ENCODE measurements around the gene PBX1.

The PBX1 gene

GRCh38 chr1:164761009-164761408, 202.0 kb downstream of the PBX1 start:
- H3K4me3 ChIP-seq (ENCODE audit: low read length): no peak overlapping the region
- no peak for TF ChIP-seq ZNF274 (IDR thresholded peaks at IDR 0.05; ENCODE audit: low read depth, low read length)

DNA sequence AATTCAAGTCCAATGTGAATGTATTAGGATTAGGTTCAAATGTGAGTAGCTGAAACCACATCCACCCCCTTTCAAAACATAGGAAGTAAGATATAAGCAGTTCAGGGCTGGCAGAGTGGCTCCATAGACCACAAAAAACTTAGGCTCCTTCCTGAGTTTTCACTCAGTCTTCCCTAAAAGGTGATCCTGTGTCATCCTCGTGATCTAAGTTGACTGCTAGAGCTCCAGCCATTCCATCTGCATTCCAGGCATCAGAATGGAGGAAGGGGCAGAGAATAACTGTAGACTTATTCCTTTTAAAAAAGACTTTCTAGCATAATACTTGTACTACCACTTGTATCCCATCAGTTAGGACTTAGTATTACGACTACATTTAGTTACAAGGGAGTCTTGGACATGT, 204.1 kb downstream of the PBX1 start:
- no peak for TF ChIP-seq ZNF274 (IDR thresholded peaks at IDR 0.05; ENCODE audit: low read depth, low read length)
- no peak overlapping the region for H3K4me3 ChIP-seq (ENCODE audit: low read length)

GRCh38 chr1:164764333-164764732, 205.3 kb downstream of the PBX1 start:
- TF ChIP-seq ZNF274 (IDR thresholded peaks at IDR 0.05; ENCODE audit: low read depth, low read length): no peak
- no peak overlapping the region for H3K4me3 ChIP-seq (ENCODE audit: low read length)

- no peak for TF ChIP-seq ZNF274 (IDR thresholded peaks at IDR 0.05; ENCODE audit: low read depth, low read length)
- no peak overlapping the region for H3K4me3 ChIP-seq (ENCODE audit: low read length)
These were observed 206.6 kb downstream of the PBX1 start for GRCh38 chr1:164765557-164765956.

DNA sequence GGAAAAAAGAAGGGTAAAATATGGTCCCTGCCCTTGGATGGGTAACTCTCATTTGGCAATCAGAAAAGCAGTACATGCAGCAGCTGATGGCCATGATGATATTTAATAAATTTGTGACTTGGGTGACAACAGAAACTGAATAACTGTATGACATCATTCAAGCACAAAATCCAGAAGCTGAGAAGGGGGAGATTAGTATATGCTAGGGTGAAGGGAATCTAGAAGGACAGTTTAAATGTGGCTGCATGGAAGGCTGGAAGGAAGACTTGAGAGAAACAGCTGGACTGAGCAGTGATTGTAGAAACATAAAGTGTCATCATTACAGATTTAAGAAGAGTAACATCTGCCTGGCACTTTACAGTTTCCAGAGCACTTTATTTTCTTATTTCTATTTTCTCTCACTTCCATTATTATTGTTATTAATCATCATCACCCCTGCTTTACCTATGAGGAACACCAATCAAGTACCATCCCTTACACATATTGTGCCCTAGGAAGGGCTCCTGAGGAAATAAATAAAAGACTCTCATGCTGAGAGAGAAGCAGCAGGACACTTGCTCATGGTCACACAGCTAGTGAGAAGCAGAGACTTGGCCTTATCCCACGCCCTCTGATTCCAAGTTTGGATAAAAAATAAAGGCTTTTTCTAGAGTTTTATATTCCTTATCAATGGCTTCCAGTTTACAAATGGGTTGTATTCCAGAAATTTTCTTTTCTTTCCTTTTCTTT, 207.2 kb downstream of the PBX1 start:
- TF ChIP-seq ZNF274 (IDR thresholded peaks at IDR 0.05; ENCODE audit: low read depth, low read length): no peak
- no peak overlapping the region for H3K4me3 ChIP-seq (ENCODE audit: low read length)

- H3K4me3 ChIP-seq (ENCODE audit: low read length): no peak overlapping the region
- TF ChIP-seq ZNF274 (IDR thresholded peaks at IDR 0.05; ENCODE audit: low read depth, low read length): no peak
These were observed 208.9 kb downstream of the PBX1 start for GRCh38 chr1:164767752-164768402.

- H3K4me3 ChIP-seq (ENCODE audit: low read length): no peak overlapping the region
- TF ChIP-seq ZNF274 (IDR thresholded peaks at IDR 0.05; ENCODE audit: low read depth, low read length): no peak
These were observed 209.6 kb downstream of the PBX1 start for GRCh38 chr1:164768619-164769018.

GRCh38 chr1:164769486-164770130, 210.6 kb downstream of the PBX1 start:
- no peak for TF ChIP-seq ZNF274 (IDR thresholded peaks at IDR 0.05; ENCODE audit: low read depth, low read length)
- H3K4me3 ChIP-seq (ENCODE audit: low read length): no peak overlapping the region

DNA sequence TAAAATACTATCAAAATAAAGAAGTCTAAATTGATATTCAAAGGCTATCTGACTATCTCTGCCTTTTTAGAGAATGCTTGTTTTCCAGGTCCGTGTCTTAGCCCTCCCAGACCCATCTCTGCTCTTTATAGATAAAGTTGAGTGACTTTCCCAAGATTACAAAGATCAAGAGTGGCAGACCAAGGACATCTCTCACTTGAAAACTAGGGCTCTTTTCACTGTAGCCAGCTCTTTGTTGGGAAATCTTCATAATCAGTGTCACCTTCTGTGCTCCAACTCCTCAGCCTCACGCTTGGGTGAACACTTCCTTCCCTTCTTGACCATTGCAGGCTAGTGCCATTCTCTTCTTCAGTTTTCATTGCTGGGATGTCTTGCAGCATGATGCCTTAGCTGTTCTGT, 211.1 kb downstream of the PBX1 start:
- TF ChIP-seq ZNF274 (IDR thresholded peaks at IDR 0.05; ENCODE audit: low read depth, low read length): no peak

GRCh38 chr1:164771041-164771618, 212.1 kb downstream of the PBX1 start:
- no peak overlapping the region for H3K4me3 ChIP-seq (ENCODE audit: low read length)
- no peak for TF ChIP-seq ZNF274 (IDR thresholded peaks at IDR 0.05; ENCODE audit: low read depth, low read length)

More for the DNA sequence above, 211.1 kb downstream of the PBX1 start:
- no peak overlapping the region for H3K4me3 ChIP-seq (ENCODE audit: low read length)

DNA sequence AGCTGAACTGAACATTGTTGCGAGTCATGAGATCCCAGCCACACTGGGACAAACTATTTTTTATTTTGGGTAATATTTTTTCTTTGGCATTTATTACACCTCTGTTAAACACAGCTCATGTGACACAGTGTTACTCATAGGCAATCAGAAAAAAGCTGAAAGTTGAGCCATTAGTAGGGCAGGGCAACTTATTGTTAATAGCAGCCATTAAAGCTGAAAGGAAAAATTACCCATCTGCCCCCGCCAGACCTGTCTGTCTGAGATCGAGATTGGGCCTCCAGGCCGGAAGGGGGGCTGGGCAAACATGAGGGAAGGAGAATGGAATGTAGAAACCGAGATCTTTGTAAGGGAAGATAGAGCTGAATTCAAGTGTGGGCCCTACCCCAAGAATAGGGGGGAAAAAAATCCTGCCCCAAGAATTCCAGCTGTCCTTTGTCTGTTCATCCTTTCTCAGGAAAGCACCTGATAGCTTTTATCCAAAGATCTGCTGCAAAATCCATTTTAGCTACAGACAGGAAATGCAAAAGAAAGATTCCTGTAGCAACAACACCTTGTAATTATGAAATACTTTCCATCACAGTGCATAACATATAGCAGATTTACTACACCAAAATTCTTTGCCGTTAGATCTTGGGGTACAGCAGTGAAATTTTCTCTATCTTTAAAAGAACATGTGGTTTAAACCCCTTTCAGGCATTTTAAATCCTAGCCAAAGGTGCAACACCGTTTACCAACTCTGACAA, 212.8 kb downstream of the PBX1 start:
- no peak for TF ChIP-seq ZNF274 (IDR thresholded peaks at IDR 0.05; ENCODE audit: low read depth, low read length)
- no peak overlapping the region for H3K4me3 ChIP-seq (ENCODE audit: low read length)

- no peak overlapping the region for H3K4me3 ChIP-seq (ENCODE audit: low read length)
- TF ChIP-seq ZNF274 (IDR thresholded peaks at IDR 0.05; ENCODE audit: low read depth, low read length): no peak
These were observed 213.7 kb downstream of the PBX1 start for GRCh38 chr1:164772635-164773034.

- TF ChIP-seq ZNF274 (IDR thresholded peaks at IDR 0.05; ENCODE audit: low read depth, low read length): no peak
- H3K4me3 ChIP-seq (ENCODE audit: low read length): no peak overlapping the region
These were observed 214.1 kb downstream of the PBX1 start for GRCh38 chr1:164773102-164773501.

DNA sequence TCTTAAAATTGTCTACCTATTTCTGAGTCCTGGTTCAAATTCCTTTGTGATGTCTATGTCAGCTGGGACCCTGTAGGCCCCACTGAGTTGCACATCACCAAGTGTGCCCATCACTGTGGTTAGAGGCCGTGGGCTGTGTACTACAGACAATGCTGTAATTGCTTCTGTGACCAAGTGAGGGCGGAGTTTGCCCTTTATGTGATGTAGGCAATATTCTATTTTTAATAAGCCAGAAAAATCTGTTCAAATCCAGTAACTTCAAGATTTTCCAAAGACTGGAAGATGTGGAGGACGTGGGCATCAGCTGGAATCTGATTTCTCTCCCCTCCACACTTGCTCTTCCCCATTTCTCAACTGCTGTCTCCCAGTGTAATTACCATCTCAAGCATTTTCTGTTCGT, 215.4 kb downstream of the PBX1 start:
- no peak overlapping the region for H3K4me3 ChIP-seq (ENCODE audit: low read length)
- no peak for TF ChIP-seq ZNF274 (IDR thresholded peaks at IDR 0.05; ENCODE audit: low read depth, low read length)
